ENCODE data around the gene SH3BP5L. TPM values are rescaled to one million over a fixed set of nuclear protein-coding genes. Genes with fewer than 3 reads are reported as not detected.

Gene SH3BP5L
- total RNA-seq, 6 experiments from 2014 or later: 29.8 to 42.1 (median 32.2) TPM

GRCh38 chr1:248814351-248814750 lies 11.4 kb downstream of the SH3BP5L start:
- peaks cover 6% of the 10 kb centered on the region for H3K27me3 Mint-ChIP-seq (ENCODE audit: insufficient read depth)
- H3K9me3 Mint-ChIP-seq: no peaks in the 10 kb centered on the region
- DNase-seq: no peak
- peaks cover 34% of the 10 kb centered on the region for H3K4me1 Mint-ChIP-seq (ENCODE audit: low read depth)
- TF ChIP-seq CTCF (IDR thresholded peaks at IDR 0.05): no peak
- no peak overlapping the region for H3K27ac Mint-ChIP-seq
- peaks cover 43% of the 10 kb centered on the region for H3K36me3 Mint-ChIP-seq (ENCODE audit: low read depth)
- H3K4me3 Mint-ChIP-seq: no peak overlapping the region

GRCh38 chr1:248813546-248813945 lies 12.2 kb downstream of the SH3BP5L start:
- H3K9me3 Mint-ChIP-seq: no peaks in the 10 kb centered on the region
- H3K4me3 Mint-ChIP-seq: no peak overlapping the region
- no peak for TF ChIP-seq CTCF (IDR thresholded peaks at IDR 0.05)
- H3K27ac Mint-ChIP-seq: peak overlapping the region; percentile 13
- peaks cover 35% of the 10 kb centered on the region for H3K36me3 Mint-ChIP-seq (ENCODE audit: low read depth)
- peaks cover 27% of the 10 kb centered on the region for H3K4me1 Mint-ChIP-seq (ENCODE audit: low read depth)
- no peak for DNase-seq
- H3K27me3 Mint-ChIP-seq (ENCODE audit: insufficient read depth): peaks cover 6% of the 10 kb centered on the region

- Mint-ChIP-seq H3K27ac (peak overlapping the region; percentile 64), H3K9me3 (no peaks in the 10 kb centered on the region), H3K4me3 (no peak overlapping the region), H3K36me3 (ENCODE audit: low read depth) (peaks cover 35% of the 10 kb centered on the region), H3K27me3 (ENCODE audit: insufficient read depth) (peaks cover 6% of the 10 kb centered on the region), H3K4me1 (ENCODE audit: low read depth) (peaks cover 27% of the 10 kb centered on the region)
- DNase-seq: no peak
- no peak for TF ChIP-seq CTCF (IDR thresholded peaks at IDR 0.05)
Measured at GRCh38 chr1:248812736-248813425, 12.8 kb downstream of the SH3BP5L start.

- DNase-seq: no peak
- H3K4me1 Mint-ChIP-seq (ENCODE audit: low read depth): peaks cover 27% of the 10 kb centered on the region
- H3K27ac Mint-ChIP-seq: peak overlapping the region; percentile 71
- H3K4me3 Mint-ChIP-seq: no peak overlapping the region
- H3K27me3 Mint-ChIP-seq (ENCODE audit: insufficient read depth): peaks cover 6% of the 10 kb centered on the region
- peaks cover 35% of the 10 kb centered on the region for H3K36me3 Mint-ChIP-seq (ENCODE audit: low read depth)
- TF ChIP-seq CTCF (IDR thresholded peaks at IDR 0.05): peak; percentile 43
- no peaks in the 10 kb centered on the region for H3K9me3 Mint-ChIP-seq
Measured at GRCh38 chr1:248811514-248812490, 13.9 kb downstream of the SH3BP5L start.

GRCh38 chr1:248810727-248811513 lies 14.8 kb downstream of the SH3BP5L start:
- Mint-ChIP-seq H3K4me3 (no peak overlapping the region), H3K9me3 (no peaks in the 10 kb centered on the region), H3K27me3 (ENCODE audit: insufficient read depth) (peaks cover 6% of the 10 kb centered on the region), H3K4me1 (ENCODE audit: low read depth) (peaks cover 27% of the 10 kb centered on the region), H3K27ac (peak overlapping the region; percentile 71), H3K36me3 (ENCODE audit: low read depth) (peaks cover 33% of the 10 kb centered on the region)
- DNase-seq: peak; percentile 8
- no peak for TF ChIP-seq CTCF (IDR thresholded peaks at IDR 0.05)

Measured in HFFc6 (cell line).